Measurements from ENCODE around the gene SYMPK. TPM values are rescaled to one million over a fixed set of nuclear protein-coding genes. Genes with fewer than 3 reads are reported as not detected.
"Not testable (repeated sequence)": the region's sequence is repeated elsewhere in the genome, so short reads cannot be mapped to it uniquely, and the experiment has no call there.

The SYMPK gene
- total and polyA plus RNA-seq, 10 donors: 56.3 to 148 (median 75.9) TPM

DNA sequence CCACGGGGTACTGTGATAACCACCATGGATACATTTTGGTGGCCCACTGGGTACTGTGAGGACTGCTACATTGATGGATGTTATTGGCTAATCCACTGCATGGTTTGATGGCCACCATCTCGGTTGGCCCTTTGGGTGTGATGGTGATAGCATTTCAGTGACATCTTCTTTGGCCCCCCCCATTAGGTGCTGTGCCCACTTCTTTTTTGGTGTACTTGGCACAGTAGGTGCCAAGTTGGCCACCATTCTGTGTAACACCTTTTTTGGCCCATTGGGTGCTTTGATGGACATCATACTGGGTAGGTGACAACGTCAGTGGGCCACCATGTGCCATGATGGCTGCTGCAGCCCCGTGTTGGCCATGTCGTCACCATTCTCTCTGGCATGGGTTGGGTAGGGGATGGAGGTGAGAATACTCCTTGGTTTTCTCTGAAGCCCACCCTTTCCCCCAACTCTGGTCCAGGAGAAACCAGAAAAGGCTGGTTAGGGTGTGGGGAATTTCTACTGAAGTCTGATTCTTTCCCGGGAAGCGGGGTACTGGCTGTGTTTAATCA lies 10.3 kb upstream of the SYMPK start:
- DNase-seq: no peak
- Histone ChIP-seq H3K27ac (no peak overlapping the region), H3K9me3 (no peaks in the 10 kb centered on the region), H3K4me1 (peaks cover 0 to 17% (median 12%) of the 10 kb centered on the region in 6 donors), H3K27me3 (replicated peaks in 1 of 7) (peaks cover 0 to 35% (median 6%) of the 10 kb centered on the region in 7 donors), H3K36me3 (no peaks in the 10 kb centered on the region), H3K4me3 (no peak overlapping the region)
- intact Hi-C loops (cut with DNase I; ENCODE audit: low total_unique reads): no loop called here
- WGBS, 5 donors: 84 to 95% (median 91%) methylated on average over 7 of the region's 7 CpGs
- TF ChIP-seq POLR2AphosphoS5 (IDR thresholded peaks at IDR 0.05) (no peak), CTCF (IDR thresholded peaks at IDR 0.05 in 8 of 11, conservative IDR thresholded peaks at IDR 0.05 in 3 of 11) (no peak), POLR2A (IDR thresholded peaks at IDR 0.05) (no peak)

- DNase-seq: no peak
- Histone ChIP-seq H3K9me3 (no peaks in the 10 kb centered on the region), H3K27me3 (replicated peaks in 1 of 7) (peaks cover 0 to 26% (median 6%) of the 10 kb centered on the region in 7 donors), H3K4me3 (no peak overlapping the region), H3K36me3 (no peaks in the 10 kb centered on the region), H3K4me1 (peaks cover 0 to 14% (median 11%) of the 10 kb centered on the region in 6 donors), H3K27ac (no peak overlapping the region)
- 83 to 96% (median 92%) methylated on average over 23 to 34 of the region's 34 CpGs for WGBS, 5 donors
- TF ChIP-seq POLR2A (IDR thresholded peaks at IDR 0.05) (no peak), CTCF (IDR thresholded peaks at IDR 0.05 in 8 of 11, conservative IDR thresholded peaks at IDR 0.05 in 3 of 11) (no peak), POLR2AphosphoS5 (IDR thresholded peaks at IDR 0.05) (no peak)
- intact Hi-C loops (cut with DNase I; ENCODE audit: low total_unique reads): no loop called here
Observed at GRCh38 chr19:45872095-45872919, 9.4 kb upstream of the SYMPK start.

GRCh38 chr19:45870798-45871197 lies 7.9 kb upstream of the SYMPK start:
- H3K27ac ChIP-seq: no peak overlapping the region
- intact Hi-C loops (cut with DNase I; ENCODE audit: low total_unique reads): no loop called here
- no peaks in the 10 kb centered on the region for H3K4me1 ChIP-seq
- no peak overlapping the region for H3K4me3 ChIP-seq
- H3K36me3 ChIP-seq: no peaks in the 10 kb centered on the region
- no peaks in the 10 kb centered on the region for H3K9me3 ChIP-seq
- 77 to 88% (median 82%) methylated on average over 5 of the region's 5 CpGs for WGBS, 5 donors
- no peak for DNase-seq
- TF ChIP-seq POLR2A (IDR thresholded peaks at IDR 0.05) (no peak), CTCF (IDR thresholded peaks at IDR 0.05 in 8 of 11, conservative IDR thresholded peaks at IDR 0.05 in 3 of 11) (no peak), POLR2AphosphoS5 (IDR thresholded peaks at IDR 0.05) (no peak)
- H3K27me3 ChIP-seq (replicated peaks in 1 of 7): peaks cover 0 to 13% (median 0%) of the 10 kb centered on the region in 7 donors

GRCh38 chr19:45867241-45867640 lies 4.3 kb upstream of the SYMPK start:
- intact Hi-C loops (cut with DNase I; ENCODE audit: low total_unique reads); H3K4me3 ChIP-seq; H3K27ac ChIP-seq; H3K9me3 ChIP-seq; DNase-seq; H3K36me3 ChIP-seq: not testable (repeated sequence)
- Histone ChIP-seq H3K27me3 (replicated peaks in 1 of 7) (peaks cover 0 to 28% (median 14%) of the 10 kb centered on the region in 7 donors), H3K4me1 (peaks cover 9 to 20% (median 19%) of the 10 kb centered on the region in 6 donors)
- 78 to 88% (median 80%) methylated on average over 3 to 4 of the region's 4 CpGs for WGBS, 5 donors

Measured in spleen (tissue), 11 donors.